MCF 10A (cell line): ENCODE measurements around the gene SLC38A2. TPM values are rescaled to one million over a fixed set of nuclear protein-coding genes. Genes with fewer than 3 reads are reported as not detected.

Experiments used
- BruUV-seq: library from RNA; stranded (reverse); fragments of 400-500 nt; replicated peaks from 2 replicates; lab custom pipeline; 2021; lab: Mats Ljungman, UMichigan
- CTCF ChIA-PET: fragments of 300-600 bp; sonication (Branson Sonifier 250); formaldehyde crosslinking; extraction: SDS; loops from one replicate; lab custom pipeline; 2021; ENCODE audit warnings: antibody characterized with exemption, inconsistent platforms; lab: Yijun Ruan, JAX
- POLR2A ChIA-PET: fragments of 300-600, 350-650 bp; sonication (Branson Sonifier 250); formaldehyde crosslinking; extraction: SDS; loops from one replicate; lab custom pipeline; 2020; ENCODE audit warnings: antibody characterized with exemption, inconsistent platforms; lab: Yijun Ruan, JAX
- DNase-seq: peaks from one replicate; pipeline ENCODE4 v3.0.0-alpha.2; 2018; ENCODE audit not compliant: unreplicated experiment
- H3K27ac Mint-ChIP-seq: one replicate; pipeline ENCODE4 v1.8.0; 2022; ENCODE audit warnings: mild to moderate bottlenecking, low read depth, mixed read lengths; ENCODE audit not compliant: unreplicated experiment
- H3K27me3 Mint-ChIP-seq: one replicate; pipeline ENCODE4 v1.8.0; 2022; ENCODE audit warnings: mixed read lengths; ENCODE audit not compliant: insufficient read depth, unreplicated experiment
- H3K36me3 Mint-ChIP-seq: one replicate; pipeline ENCODE4 v1.8.0; 2022; ENCODE audit warnings: mild to moderate bottlenecking, moderate library complexity, mixed read lengths; ENCODE audit not compliant: insufficient read depth, unreplicated experiment
- H3K4me1 Mint-ChIP-seq: one replicate; pipeline ENCODE4 v1.8.0; 2022; ENCODE audit warnings: mixed read lengths; ENCODE audit not compliant: insufficient read depth, unreplicated experiment
- H3K4me3 Mint-ChIP-seq: one replicate; pipeline ENCODE4 v1.8.0; 2022; ENCODE audit warnings: mild to moderate bottlenecking, moderate library complexity, mixed read lengths; ENCODE audit not compliant: unreplicated experiment
- H3K9me3 Mint-ChIP-seq: one replicate; pipeline ENCODE4 v1.8.0; 2022; ENCODE audit warnings: mixed read lengths; ENCODE audit not compliant: unreplicated experiment
- intact Hi-C: fragments of 100-400 bp; cut with micrococcal nuclease; formaldehyde crosslinking; loops from 2 replicates; pipeline ENCODE4 v1.14.1; 2022
- total RNA-seq: library from RNA; stranded (reverse); gene quantifications from 2 replicates; pipeline ENCODE4 v1.2.3, GENCODE V29; 2022
- TF ChIP-seq, protein P1 (sequence below): fragments of 200-600 bp; IDR thresholded peaks from one replicate; pipeline ENCODE4 v1.8.0; 2022; ENCODE audit warnings: antibody characterized with exemption, mild to moderate bottlenecking; ENCODE audit not compliant: unreplicated experiment

Gene SLC38A2
- total RNA-seq, 1 experiment from 2014 or later, result 1,070 TPM

DNA sequence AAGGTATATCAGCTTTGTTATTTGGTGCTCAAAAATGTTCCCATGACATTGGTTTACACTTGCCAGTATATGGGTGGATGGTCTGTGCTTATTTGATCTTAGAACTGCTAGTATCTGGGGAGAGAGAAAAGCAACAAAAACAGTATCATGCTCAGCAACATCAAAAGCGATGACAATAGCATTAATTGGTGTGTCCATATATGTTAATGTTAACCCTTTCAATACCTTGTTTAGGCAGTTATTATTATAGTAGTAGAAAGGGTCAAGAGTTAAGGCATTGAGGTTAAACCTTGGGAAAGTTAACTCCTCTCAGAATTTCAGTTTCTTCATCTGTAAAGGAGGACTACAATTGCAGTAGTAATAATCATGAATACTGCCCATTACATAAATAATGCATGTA lies 37.4 kb upstream of the SLC38A2 start:
- CTCF ChIA-PET, result no interaction called here
- Mint-ChIP-seq H3K36me3 (no peaks in the 10 kb centered on the region), H3K4me1 (peaks cover 30% of the 10 kb centered on the region), H3K4me3 (no peak overlapping the region), H3K27me3 (no peaks in the 10 kb centered on the region), H3K9me3 (peaks cover 7% of the 10 kb centered on the region), H3K27ac (no peak overlapping the region)
- BruUV-seq, result no TSS peak
- no peak for DNase-seq
- intact Hi-C loops, result no loop called here
- POLR2A ChIA-PET, result interaction anchor here (0.8 kb wide), 1 partner anchor 17 kb away, joined by 3 read pairs; no protein-coding TSS in a partner anchor
- TF ChIP-seq, protein P1, sequence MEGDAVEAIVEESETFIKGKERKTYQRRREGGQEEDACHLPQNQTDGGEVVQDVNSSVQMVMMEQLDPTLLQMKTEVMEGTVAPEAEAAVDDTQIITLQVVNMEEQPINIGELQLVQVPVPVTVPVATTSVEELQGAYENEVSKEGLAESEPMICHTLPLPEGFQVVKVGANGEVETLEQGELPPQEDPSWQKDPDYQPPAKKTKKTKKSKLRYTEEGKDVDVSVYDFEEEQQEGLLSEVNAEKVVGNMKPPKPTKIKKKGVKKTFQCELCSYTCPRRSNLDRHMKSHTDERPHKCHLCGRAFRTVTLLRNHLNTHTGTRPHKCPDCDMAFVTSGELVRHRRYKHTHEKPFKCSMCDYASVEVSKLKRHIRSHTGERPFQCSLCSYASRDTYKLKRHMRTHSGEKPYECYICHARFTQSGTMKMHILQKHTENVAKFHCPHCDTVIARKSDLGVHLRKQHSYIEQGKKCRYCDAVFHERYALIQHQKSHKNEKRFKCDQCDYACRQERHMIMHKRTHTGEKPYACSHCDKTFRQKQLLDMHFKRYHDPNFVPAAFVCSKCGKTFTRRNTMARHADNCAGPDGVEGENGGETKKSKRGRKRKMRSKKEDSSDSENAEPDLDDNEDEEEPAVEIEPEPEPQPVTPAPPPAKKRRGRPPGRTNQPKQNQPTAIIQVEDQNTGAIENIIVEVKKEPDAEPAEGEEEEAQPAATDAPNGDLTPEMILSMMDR, result no peak

DNA sequence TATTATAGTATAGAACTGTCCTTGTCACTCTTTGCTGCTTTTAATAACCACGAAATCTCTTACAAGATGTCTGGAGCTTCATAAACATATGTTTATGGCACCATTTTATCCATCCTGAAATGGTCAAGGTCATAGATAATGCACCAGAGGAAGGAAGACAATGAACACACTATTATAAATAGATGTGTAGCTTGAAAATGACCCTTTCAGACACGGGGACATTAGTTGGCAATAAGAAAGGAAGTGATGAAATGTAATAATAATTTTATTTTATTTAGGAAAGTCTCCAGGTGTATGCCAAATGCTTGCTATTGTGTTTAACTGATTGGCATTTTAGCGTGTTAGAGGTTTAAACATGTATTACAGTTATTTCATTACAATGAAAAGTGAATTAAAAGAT lies 36.8 kb upstream of the SLC38A2 start:
- CTCF ChIA-PET, result no interaction called here
- H3K27ac Mint-ChIP-seq, result no peak overlapping the region
- H3K4me3 Mint-ChIP-seq, result no peak overlapping the region
- peaks cover 37% of the 10 kb centered on the region for H3K4me1 Mint-ChIP-seq
- H3K36me3 Mint-ChIP-seq, result no peaks in the 10 kb centered on the region
- intact Hi-C loops, result no loop called here
- TF ChIP-seq, protein P1, result no peak
- DNase-seq, result no peak
- no TSS peak for BruUV-seq
- peaks cover 7% of the 10 kb centered on the region for H3K9me3 Mint-ChIP-seq
- POLR2A ChIA-PET, result interaction anchor here (0.7 kb wide), 1 partner anchor 17 kb away, joined by 4 read pairs; no protein-coding TSS in a partner anchor
- H3K27me3 Mint-ChIP-seq, result no peaks in the 10 kb centered on the region

DNA sequence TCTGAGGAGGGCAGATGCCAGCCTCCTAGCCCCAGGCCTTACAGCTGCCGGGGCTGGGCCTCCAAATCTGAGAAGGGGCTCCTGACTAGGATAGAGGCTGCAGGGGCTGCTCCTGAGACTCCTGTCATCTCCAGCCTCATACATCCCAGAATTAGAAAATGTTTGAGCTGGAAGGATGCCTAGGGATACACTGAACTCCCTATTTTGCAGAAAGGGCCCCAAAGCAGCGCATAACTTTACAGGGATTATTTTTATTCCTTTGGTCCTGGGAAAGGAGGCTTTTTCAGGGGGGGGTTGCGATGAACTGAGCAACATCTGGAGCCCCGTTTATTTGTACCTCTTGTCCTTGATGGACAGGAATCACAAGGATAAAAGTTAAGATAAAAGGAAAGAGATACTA lies 35.9 kb upstream of the SLC38A2 start:
- H3K4me3 Mint-ChIP-seq, result no peak overlapping the region
- ChIA-PET CTCF (interaction anchor here (0.5 kb wide), 1 partner anchor 11 kb away, joined by 3 read pairs; no protein-coding TSS in a partner anchor), POLR2A (no interaction called here)
- H3K4me1 Mint-ChIP-seq, result peaks cover 37% of the 10 kb centered on the region
- no peaks in the 10 kb centered on the region for H3K36me3 Mint-ChIP-seq
- BruUV-seq, result no TSS peak
- DNase-seq, result no peak
- intact Hi-C loops, result no loop called here
- H3K9me3 Mint-ChIP-seq, result peaks cover 3% of the 10 kb centered on the region
- H3K27me3 Mint-ChIP-seq, result no peaks in the 10 kb centered on the region
- H3K27ac Mint-ChIP-seq, result no peak overlapping the region
- TF ChIP-seq, protein P1, result no peak

DNA sequence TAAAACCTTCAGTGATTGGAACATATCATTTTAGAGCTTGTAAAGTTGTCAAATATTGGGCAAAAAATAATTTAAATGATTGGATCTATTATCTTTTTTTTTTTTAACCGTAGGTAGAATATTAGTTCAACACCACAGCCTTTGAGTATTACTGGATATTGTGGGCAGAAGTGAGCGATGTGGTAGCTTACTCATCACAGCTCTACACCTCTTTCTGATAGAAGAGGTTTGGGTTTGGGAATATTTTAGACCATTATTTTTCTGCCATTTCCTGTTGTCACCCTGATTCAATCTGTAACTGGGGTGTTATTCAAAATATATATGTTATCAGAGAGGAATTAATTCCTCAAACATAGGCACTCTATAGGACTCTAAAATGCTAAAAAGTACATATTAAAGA lies 34.8 kb upstream of the SLC38A2 start:
- TF ChIP-seq, protein P1, result no peak
- Mint-ChIP-seq H3K36me3 (no peaks in the 10 kb centered on the region), H3K4me1 (peaks cover 45% of the 10 kb centered on the region), H3K9me3 (no peaks in the 10 kb centered on the region), H3K27ac (no peak overlapping the region), H3K4me3 (no peak overlapping the region), H3K27me3 (no peaks in the 10 kb centered on the region)
- ChIA-PET POLR2A (no interaction called here), CTCF (interaction anchor here (0.7 kb wide), 1 partner anchor 92 kb away, joined by 3 read pairs; no protein-coding TSS in a partner anchor)
- BruUV-seq, result no TSS peak
- DNase-seq, result no peak
- intact Hi-C loops, result no loop called here
